K562 (cell line): Measurements from ENCODE around the gene FANK1. TPM values are rescaled to one million over a fixed set of nuclear protein-coding genes. Genes with fewer than 3 reads are reported as not detected.
"Not testable (repeated sequence)": the region's sequence is repeated elsewhere in the genome, so short reads cannot be mapped to it uniquely, and the experiment has no call there.

Experiments used
- ATAC-seq: fragments of 200-7000 bp; cut with Tn5 transposase; 3 replicates; pipeline ENCODE4 v1.9.1; 2020; ENCODE audit warnings: moderate library complexity
- BruUV-seq: library from RNA; stranded (reverse); fragments of 400-500 nt; replicated peaks from 2 replicates; lab custom pipeline; 2021; lab: Mats Ljungman, UMichigan
- CTCF ChIA-PET: fragments of 300-600 bp; formaldehyde crosslinking; extraction: SDS; loops from one replicate; lab custom pipeline; 2021; ENCODE audit warnings: low intra/inter-chr PET ratio; lab: Yijun Ruan, JAX
- POLR2A ChIA-PET: fragments of 300-600, 350-650 bp; sonication (Branson Sonifier 250); formaldehyde crosslinking; extraction: SDS; loops from one replicate; lab custom pipeline; 2021; ENCODE audit warnings: antibody characterized with exemption, inconsistent platforms; lab: Yijun Ruan, JAX
- DNase-seq, 4 experiments: peaks; one replicate each; pipeline versions ENCODE4 v3.0.0 to v3.0.0-alpha.2; 2011 to 2018; ENCODE audit warnings: low spot score in 3 of 4, mixed read lengths in 3 of 4; ENCODE audit errors: extremely low read depth in 1 of 4
- FAIRE-seq: peaks from 2 replicates; lab custom pipeline; 2011; peaks lifted over from hg19 to GRCh38; lab: Jason Lieb, UNC
- H2AFZ ChIP-seq: 2 replicates; pipeline ENCODE4 v1.6.0; 2011; ENCODE audit warnings: low read depth, low read length, control low read depth, inconsistent platforms
- H3K27ac ChIP-seq: fragments of 200-600 bp; 3 replicates; pipeline ENCODE4 v1.8.0; 2011; ENCODE audit warnings: low read depth, mild to moderate bottlenecking, control low read depth, inconsistent platforms, low read length, moderate library complexity, mixed read lengths; ENCODE audit errors: extremely low read depth
- H3K27me3 ChIP-seq, 2 experiments: fragments of 300-600 bp in 1 of 2; 2 replicates in 1 of 2; 3 replicates in 1 of 2; pipeline versions ENCODE4 v1.6.0 to v1.8.0; 2011; ENCODE audit warnings: inconsistent platforms in 2 of 2, low read length in 2 of 2, mild to moderate bottlenecking in 1 of 2, mixed read lengths in 1 of 2, moderate library complexity in 1 of 2; ENCODE audit not compliant: control insufficient read depth in 2 of 2, insufficient read depth in 2 of 2
- H3K36me3 ChIP-seq: fragments of 300-600 bp; 3 replicates; pipeline ENCODE4 v1.8.0; 2011; ENCODE audit warnings: mild to moderate bottlenecking, low read length, inconsistent platforms; ENCODE audit not compliant: control insufficient read depth, insufficient read depth
- H3K4me1 ChIP-seq, 2 experiments: fragments of 200-600 bp in 1 of 2; replicated peaks in 1 of 2; 2 replicates in 1 of 2; 3 replicates in 1 of 2; pipeline versions ENCODE4 v1.5.1 to v1.8.0; 2011; ENCODE audit warnings: inconsistent platforms in 2 of 2, low read length in 2 of 2, mild to moderate bottlenecking in 1 of 2, mixed read lengths in 1 of 2, moderate library complexity in 1 of 2; ENCODE audit not compliant: control insufficient read depth in 2 of 2, insufficient read depth in 2 of 2
- H3K4me2 ChIP-seq: 2 replicates; pipeline ENCODE4 v1.6.1; 2011; ENCODE audit warnings: low read length, control low read depth, inconsistent platforms, mixed read lengths; ENCODE audit not compliant: insufficient read depth
- H3K4me3 ChIP-seq: fragments of 200-600 bp; sonication (generic), shearing (Covaris generic); 2 replicates; pipeline ENCODE4 v1.5.1; 2016; ENCODE audit warnings: control low read depth, inconsistent platforms
- H3K79me2 ChIP-seq: fragments of 200-600 bp; 3 replicates; pipeline ENCODE4 v1.8.0; 2011; ENCODE audit warnings: low read length, inconsistent platforms; ENCODE audit not compliant: control insufficient read depth, insufficient read depth
- H3K9ac ChIP-seq, 2 experiments: 2 replicates each; pipeline versions ENCODE4 v1.6.0 to v1.6.1; 2011; ENCODE audit warnings: low read depth in 2 of 2, low read length in 2 of 2, control low read depth in 1 of 2, inconsistent platforms in 1 of 2, mild to moderate bottlenecking in 1 of 2, mixed read lengths in 1 of 2; ENCODE audit not compliant: insufficient read depth in 1 of 2
- H3K9me1 ChIP-seq: one replicate; pipeline ENCODE4 v1.6.0; 2011; ENCODE audit warnings: inconsistent platforms, mild to moderate bottlenecking, low read length, moderate library complexity; ENCODE audit not compliant: control insufficient read depth, insufficient read depth
- H3K9me3 ChIP-seq: replicated peaks from 2 replicates; pipeline ENCODE4 v1.5.1; 2011; ENCODE audit warnings: low read depth, low read length, inconsistent platforms; ENCODE audit not compliant: control insufficient read depth, insufficient read depth
- H4K20me1 ChIP-seq: replicated peaks from 2 replicates; pipeline ENCODE4 v1.6.1; 2011; ENCODE audit warnings: low read length, inconsistent platforms, mixed read lengths; ENCODE audit not compliant: control insufficient read depth, insufficient read depth
- ARID1B ChIP-seq: fragments of 450-650 bp; IDR thresholded peaks from 2 replicates; pipeline ENCODE4 v1.6.1; 2016; ENCODE audit warnings: antibody characterized with exemption, mild to moderate bottlenecking, inconsistent platforms
- ATF7 ChIP-seq: fragments of 450-650 bp; IDR thresholded peaks from 2 replicates; pipeline ENCODE4 v1.7.1; 2014; ENCODE audit warnings: mild to moderate bottlenecking, moderate library complexity
- CBFA2T2 ChIP-seq: fragments of 450-650 bp; conservative IDR thresholded peaks from 2 replicates; pipeline ENCODE4 v1.6.1; 2017; ENCODE audit warnings: mild to moderate bottlenecking
- CBFA2T3 ChIP-seq: fragments of 450-650 bp; IDR thresholded peaks from 2 replicates; pipeline ENCODE4 v1.6.1; 2017
- CTBP1 ChIP-seq: fragments of 450-650 bp; IDR thresholded peaks from 2 replicates; pipeline ENCODE4 v1.6.1; 2016; ENCODE audit warnings: borderline replicate concordance
- DPF2 ChIP-seq: fragments of 450-650 bp; IDR thresholded peaks from 2 replicates; pipeline ENCODE4 v1.6.1; 2016
- EP300 ChIP-seq: IDR thresholded peaks from 2 replicates; pipeline ENCODE4 v1.6.1; 2012; ENCODE audit warnings: low read length, improper control_type of control experiment
- FOSL1 ChIP-seq: fragments of 200-800 bp; sonication (Bioruptor generic); conservative IDR thresholded peaks from 2 replicates; pipeline ENCODE4 v1.6.1; 2016; ENCODE audit warnings: missing genetic modification characterization, missing compliant biosample characterization
- HMBOX1 ChIP-seq: sonication (generic); IDR thresholded peaks from 2 replicates; pipeline ENCODE4 v1.6.1; 2016
- JUND ChIP-seq, 2 experiments: IDR thresholded peaks; 2 replicates in 1 of 2; 3 replicates in 1 of 2; pipeline ENCODE4 v1.6.1; 2011; ENCODE audit warnings: borderline replicate concordance in 2 of 2, low read depth in 2 of 2, low read length in 2 of 2, improper control_type of control experiment in 1 of 2, missing biosample characterization in 1 of 2, missing genetic modification characterization in 1 of 2, missing genetic modification reagents in 1 of 2
- NFE2 ChIP-seq: IDR thresholded peaks from 2 replicates; pipeline ENCODE4 v1.6.1; 2014; ENCODE audit warnings: antibody characterized with exemption, low read depth
- PKNOX1 ChIP-seq: fragments of 450-650 bp; IDR thresholded peaks from 2 replicates; pipeline ENCODE4 v1.6.1; 2016
- SMARCC2 ChIP-seq: fragments of 450-650 bp; IDR thresholded peaks from 2 replicates; pipeline ENCODE4 v1.6.1; 2017; ENCODE audit warnings: antibody characterized with exemption, moderate library complexity, mild to moderate bottlenecking, low read depth
- SMARCE1 ChIP-seq: fragments of 450-650 bp; IDR thresholded peaks from 2 replicates; pipeline ENCODE4 v1.7.1; 2016; ENCODE audit warnings: mild to moderate bottlenecking
- TCF3 ChIP-seq: sonication (generic); formaldehyde crosslinking; IDR thresholded peaks from 2 replicates; pipeline ENCODE4 v1.4.0; 2020; ENCODE audit warnings: mild to moderate bottlenecking, missing genetic modification reagents
- TFAP4 ChIP-seq: sonication (generic); formaldehyde crosslinking; IDR thresholded peaks from 2 replicates; pipeline ENCODE4 v1.8.0; 2022; ENCODE audit warnings: missing genetic modification reagents, mild to moderate bottlenecking, moderate library complexity, borderline replicate concordance
- TRIM24 ChIP-seq, 2 experiments: fragments of 450-650 bp; IDR thresholded peaks; 2 replicates each; pipeline ENCODE4 v1.6.1; 2016
- WGBS: fragments of 100-300 bp; shearing (Covaris generic); methylation state at CpG from one replicate; pipeline ENCODE4 v1.1.6; 2016; ENCODE audit warnings: low coverage, mixed read lengths; ENCODE audit not compliant: insufficient coverage; ENCODE audit errors: missing lambda C conversion rate; 5-methylcytosine and 5-hydroxymethylcytosine counted together
- in situ Hi-C: fragments of 300-500 bp; cut with MboI; formaldehyde crosslinking; loops from 4 replicates; pipeline ENCODE4 v1.15.0; 2018; ENCODE audit warnings: inconsistent platforms, mixed read lengths
- intact Hi-C: fragments of 100-400 bp; cut with micrococcal nuclease; formaldehyde crosslinking; loops from 2 replicates; pipeline ENCODE4 v1.14.2; 2022
- polyA plus RNA-seq, 8 experiments: library from polyadenylated mRNA; depleted of rRNA in 4 of 8; stranded (reverse) in 5 of 8; unstranded in 3 of 8; fragments of >200 nt; fragmentation: Nextera tagmentation in 2 of 8; fragmentation: Illumina TruSeq in 1 of 8; extraction: Ambion mirVana in 2 of 8; extraction: Trizol in 1 of 8; gene quantifications; 2 replicates each; pipeline versions ENCODE4 v1.2.1 to v1.2.3, GENCODE V29; 2011 to 2014; ENCODE audit warnings: inconsistent platforms in 1 of 8, missing spikeins in 1 of 8
- total RNA-seq, 7 experiments: library from RNA; depleted of rRNA in 6 of 7; stranded (reverse); fragments of >200 nt in 6 of 7; fragmentation: Illumina TruSeq in 2 of 7; extraction: Trizol in 2 of 7; gene quantifications; 2 replicates each; pipeline versions ENCODE4 v1.2.1 to v1.2.3, GENCODE V29; 2011 to 2021; ENCODE audit warnings: low replicate concordance in 1 of 7

FANK1 gene
- total and polyA plus RNA-seq, 9 of the 15 experiments (the other 6 are each of a cell fraction or from before 2014, with no cell fraction given): 0.11 to 2.3 (median 0.51) TPM; not detected in 1

- H3K27ac ChIP-seq, H3K9ac ChIP-seq, H3K27me3 ChIP-seq, H3K4me1 ChIP-seq, BruUV-seq, in situ Hi-C loops, H3K36me3 ChIP-seq, H3K4me3 ChIP-seq, CTCF ChIA-PET, H3K9me3 ChIP-seq, H2AFZ ChIP-seq, intact Hi-C loops, H3K79me2 ChIP-seq, FAIRE-seq, POLR2A ChIA-PET, H3K9me1 ChIP-seq, H4K20me1 ChIP-seq: not testable (repeated sequence)
- peak; percentile 62 for TF ChIP-seq CBFA2T3
- TF ChIP-seq CBFA2T2: peak; percentile 42; the same call in 1 of the 2 replicates
- 0 out of 4 replicates have a peak, but pooled peaks of 1 of the 2 experiments have one; percentile 26 for TF ChIP-seq TRIM24 (IDR thresholded peaks at IDR 0.05)
- TF ChIP-seq TFAP4 (CRISPR knock-in tag): peak; percentile 69
- peak; percentile 62 for TF ChIP-seq ARID1B
- 0 out of 2 replicates have a peak, but pooled peaks have one; percentile 45 for TF ChIP-seq SMARCE1
- TF ChIP-seq CTBP1: peak; percentile 30; the same call in 1 of the 2 replicates
- 0 out of 2 replicates have a peak, but pooled peaks have one; percentile 22 for TF ChIP-seq DPF2
- peak; percentile 18; the same call in 1 of the 2 replicates for TF ChIP-seq PKNOX1
- peak; percentile 9; the same call in 1 of the 2 replicates for TF ChIP-seq NFE2
- TF ChIP-seq FOSL1 (tag): peak; percentile 80
- TF ChIP-seq HMBOX1: peak; percentile 92
- TF ChIP-seq TCF3 (CRISPR knock-in tag): peak; percentile 22; the same call in 1 of the 2 replicates
- 0 out of 2 replicates have a peak, but pooled peaks have one; percentile 14 for TF ChIP-seq ATF7
- peak; percentile 14; the same call in 1 of the 2 replicates for TF ChIP-seq EP300
- peak; percentile 36; the same call in 1 of the 2 replicates for TF ChIP-seq JUND (IDR thresholded peaks at IDR 0.05; ENCODE audit: borderline replicate concordance, low read depth, low read length)
- peak; percentile 56; the same call in 1 of the 3 replicates for TF ChIP-seq JUND (tag; IDR thresholded peaks at IDR 0.05; ENCODE audit: borderline replicate concordance, low read depth, low read length)
- TF ChIP-seq SMARCC2: 0 out of 2 replicates have a peak, but pooled peaks have one; percentile 30
- DNase-seq (peak in 1 of 4 experiments; percentile 41), ATAC-seq (peak; percentile 53)
- H3K4me2 ChIP-seq: peak overlapping the region; percentile 52
- WGBS: 0% methylated on average over 6 of the region's 6 CpGs
These were observed 16.9 kb downstream of the FANK1 start for GRCh38 chr10:125913277-125913676.
